Neuronal stem cell (in vitro differentiated cells): ENCODE measurements around the gene OSBPL1A.

Experiments used
- DNase-seq: peaks from one replicate; pipeline ENCODE4 v3.0.0-alpha.2; 2013; ENCODE audit warnings: low spot score
- H2AFZ ChIP-seq: one replicate; pipeline ENCODE4 v1.6.1; 2013; ENCODE audit warnings: mild to moderate bottlenecking, low read length, inconsistent platforms
- H2AK5ac ChIP-seq: 2 replicates; pipeline ENCODE4 v1.6.1; 2013; ENCODE audit warnings: low read depth, mild to moderate bottlenecking, inconsistent platforms, low read length, moderate library complexity, mixed read lengths
- H2BK120ac ChIP-seq: 2 replicates; pipeline ENCODE4 v1.6.1; 2013; ENCODE audit warnings: low read depth, mild to moderate bottlenecking, inconsistent platforms, low read length, moderate library complexity, mixed read lengths
- H2BK12ac ChIP-seq: one replicate; pipeline ENCODE4 v1.6.1; 2013; ENCODE audit warnings: low read length, inconsistent platforms
- H2BK15ac ChIP-seq: 2 replicates; pipeline ENCODE4 v1.6.1; 2013; ENCODE audit warnings: mild to moderate bottlenecking, low read length, inconsistent platforms, mixed read lengths
- H2BK5ac ChIP-seq: one replicate; pipeline ENCODE4 v1.6.1; 2013; ENCODE audit warnings: inconsistent platforms, mild to moderate bottlenecking, low read length, moderate library complexity
- H3K14ac ChIP-seq: one replicate; pipeline ENCODE4 v1.6.1; 2013; ENCODE audit warnings: low read length, inconsistent platforms
- H3K18ac ChIP-seq: 2 replicates; pipeline ENCODE4 v1.6.1; 2013; ENCODE audit warnings: low read length, inconsistent platforms
- H3K23ac ChIP-seq: 2 replicates; pipeline ENCODE4 v1.6.1; 2013; ENCODE audit warnings: low read depth, mild to moderate bottlenecking, mixed read lengths, low read length, inconsistent platforms; ENCODE audit not compliant: poor library complexity
- H3K27ac ChIP-seq: replicated peaks from 3 replicates; pipeline ENCODE4 v1.5.1; 2013; ENCODE audit warnings: low read length, inconsistent platforms
- H3K27me3 ChIP-seq, 3 experiments: 2 replicates each; pipeline ENCODE4 v1.6.1; 2013; ENCODE audit warnings: low read length in 3 of 3, mild to moderate bottlenecking in 2 of 3, inconsistent platforms in 1 of 3, low read depth in 1 of 3, mixed read lengths in 1 of 3, moderate library complexity in 1 of 3; ENCODE audit not compliant: control insufficient read depth in 3 of 3, insufficient read depth in 3 of 3
- H3K36me3 ChIP-seq, 2 donors: replicated peaks in 1 of 2; 2 replicates each; pipeline ENCODE4 v1.6.1; 2013; ENCODE audit warnings: low read length in 2 of 2; ENCODE audit not compliant: control insufficient read depth in 2 of 2, insufficient read depth in 2 of 2
- H3K4ac ChIP-seq: 2 replicates; pipeline ENCODE4 v1.6.1; 2013; ENCODE audit warnings: inconsistent platforms, mild to moderate bottlenecking, low read length, moderate library complexity
- H3K4me1 ChIP-seq, 2 donors: 1 replicate in 1 of 2; 2 replicates in 1 of 2; pipeline ENCODE4 v1.6.1; 2013; ENCODE audit warnings: low read length in 2 of 2, low read depth in 1 of 2; ENCODE audit not compliant: control insufficient read depth in 2 of 2, insufficient read depth in 1 of 2
- H3K4me2 ChIP-seq: one replicate; pipeline ENCODE4 v1.6.1; 2013; ENCODE audit warnings: mild to moderate bottlenecking, low read length, inconsistent platforms; ENCODE audit not compliant: insufficient read depth, poor library complexity, severe bottlenecking
- H3K4me3 ChIP-seq, 2 donors: 2 replicates each; pipeline ENCODE4 v1.5.1; 2013; ENCODE audit warnings: low read length in 2 of 2, mild to moderate bottlenecking in 2 of 2, inconsistent platforms in 1 of 2, moderate library complexity in 1 of 2
- H3K79me1 ChIP-seq: one replicate; pipeline ENCODE4 v1.6.1; 2013; ENCODE audit warnings: low read depth, mild to moderate bottlenecking, inconsistent platforms, low read length, moderate library complexity
- H3K9ac ChIP-seq: one replicate; pipeline ENCODE4 v1.6.1; 2013; ENCODE audit warnings: mild to moderate bottlenecking, low read depth, low read length, inconsistent platforms; ENCODE audit not compliant: poor library complexity
- H3K9me3 ChIP-seq, 2 donors: replicated peaks in 1 of 2; 2 replicates each; pipeline versions ENCODE3 to v1.6.1; 2013; ENCODE audit warnings: low read length in 2 of 2, mild to moderate bottlenecking in 2 of 2, inconsistent platforms in 1 of 2, low read depth in 1 of 2, mixed read lengths in 1 of 2, moderate library complexity in 1 of 2; ENCODE audit not compliant: control insufficient read depth in 2 of 2, insufficient read depth in 1 of 2
- H4K8ac ChIP-seq: one replicate; pipeline ENCODE4 v1.6.1; 2013; ENCODE audit warnings: low read depth, mild to moderate bottlenecking, inconsistent platforms, low read length, moderate library complexity
- H4K91ac ChIP-seq: one replicate; pipeline ENCODE4 v1.6.1; 2013; ENCODE audit warnings: low read length, low read depth, mild to moderate bottlenecking, inconsistent platforms; ENCODE audit not compliant: poor library complexity
- WGBS, 2 donors: extraction: QIAGEN DNeasy Blood & Tissue Kit; methylation state at CpG; one replicate each; pipeline ENCODE4 v1.1.7; 2013; ENCODE audit warnings: missing lambda C conversion rate in 2 of 2, mixed read lengths in 1 of 2; ENCODE audit not compliant: insufficient read length in 2 of 2, insufficient replicate concordance in 1 of 2; ENCODE audit errors: extremely low coverage in 2 of 2; 5-methylcytosine and 5-hydroxymethylcytosine counted together

The OSBPL1A gene

GRCh38 chr18:24230766-24231165 lies 166.9 kb downstream of the OSBPL1A start:
- Histone ChIP-seq H3K79me1 (no peaks in the 10 kb centered on the region), H3K9me3 (no peaks in the 10 kb centered on the region), H3K4me3 (no peak overlapping the region), H3K9ac (no peak overlapping the region), H3K4me1 (peaks cover 0 to 7% of the 10 kb centered on the region in 2 donors), H3K27me3 (no peaks in the 10 kb centered on the region), H3K27ac (no peak overlapping the region), H3K36me3 (peaks cover 4 to 61% of the 10 kb centered on the region in 2 donors), H2BK15ac (no peak overlapping the region), H2BK12ac (no peak overlapping the region), H3K14ac (no peak overlapping the region), H3K18ac (no peak overlapping the region), H3K4ac (no peak overlapping the region), H2AFZ (no peak overlapping the region), H4K8ac (no peak overlapping the region), H3K23ac (no peak overlapping the region), H2BK5ac (no peak overlapping the region), H2BK120ac (no peak overlapping the region), H2AK5ac (no peak overlapping the region), H4K91ac (no peak overlapping the region), H3K4me2 (no peak overlapping the region)
- whole genome bisulfite sequencing, 2 donors, result no CpG with 5 or more reads among the region's 5 CpGs
- no peak for DNase-seq

- no CpG with 5 or more reads among the region's 6 CpGs for WGBS, 2 donors
These were observed 169.0 kb downstream of the OSBPL1A start for GRCh38 chr18:24228667-24229041.

GRCh38 chr18:24227977-24228666 lies 169.5 kb downstream of the OSBPL1A start:
- Histone ChIP-seq H3K23ac (no peak overlapping the region), H4K8ac (no peak overlapping the region), H2AK5ac (no peak overlapping the region), H2BK5ac (no peak overlapping the region), H3K4me3 (no peak overlapping the region), H3K14ac (no peak overlapping the region), H2BK15ac (no peak overlapping the region), H3K9ac (no peak overlapping the region), H3K27me3 (no peaks in the 10 kb centered on the region), H3K4me1 (peaks cover 0 to 7% of the 10 kb centered on the region in 2 donors), H4K91ac (no peak overlapping the region), H3K4me2 (no peak overlapping the region), H2BK120ac (no peak overlapping the region), H3K18ac (no peak overlapping the region), H3K27ac (no peak overlapping the region), H3K79me1 (no peaks in the 10 kb centered on the region), H2AFZ (no peak overlapping the region), H2BK12ac (no peak overlapping the region), H3K4ac (no peak overlapping the region), H3K36me3 (peaks cover 2 to 58% of the 10 kb centered on the region in 2 donors), H3K9me3 (no peaks in the 10 kb centered on the region)
- DNase-seq, result no peak
- no CpG with 5 or more reads among the region's 12 CpGs for WGBS, 2 donors

More at GRCh38 chr18:24228667-24229041, 169.0 kb downstream of the OSBPL1A start:
- no peak overlapping the region for H3K18ac ChIP-seq
- peaks cover 0 to 7% of the 10 kb centered on the region in 2 donors for H3K4me1 ChIP-seq
- H3K27me3 ChIP-seq, result no peaks in the 10 kb centered on the region
- H3K9ac ChIP-seq, result no peak overlapping the region
- H3K4ac ChIP-seq, result no peak overlapping the region
- H2BK15ac ChIP-seq, result no peak overlapping the region
- H2BK120ac ChIP-seq, result no peak overlapping the region
- no peak for DNase-seq
- no peak overlapping the region for H4K91ac ChIP-seq
- no peak overlapping the region for H3K4me3 ChIP-seq
- no peaks in the 10 kb centered on the region for H3K9me3 ChIP-seq
- H3K4me2 ChIP-seq, result no peak overlapping the region
- H2AFZ ChIP-seq, result no peak overlapping the region
- no peak overlapping the region for H3K14ac ChIP-seq
- H2BK5ac ChIP-seq, result no peak overlapping the region
- no peak overlapping the region for H2AK5ac ChIP-seq
- no peak overlapping the region for H3K23ac ChIP-seq
- H3K27ac ChIP-seq, result no peak overlapping the region
- no peaks in the 10 kb centered on the region for H3K79me1 ChIP-seq
- H2BK12ac ChIP-seq, result no peak overlapping the region
- peaks cover 2 to 56% of the 10 kb centered on the region in 2 donors for H3K36me3 ChIP-seq
- H4K8ac ChIP-seq, result no peak overlapping the region

- Histone ChIP-seq H4K8ac (no peak overlapping the region), H3K23ac (no peak overlapping the region), H3K27ac (no peak overlapping the region), H2BK120ac (no peak overlapping the region), H3K36me3 (peaks cover 0 to 46% of the 10 kb centered on the region in 2 donors), H2AK5ac (no peak overlapping the region), H3K9me3 (no peaks in the 10 kb centered on the region), H3K27me3 (no peaks in the 10 kb centered on the region), H3K9ac (no peak overlapping the region), H3K4me2 (no peak overlapping the region), H3K4ac (no peak overlapping the region), H4K91ac (no peak overlapping the region), H2AFZ (no peak overlapping the region), H3K79me1 (no peaks in the 10 kb centered on the region), H3K14ac (no peak overlapping the region), H3K4me1 (peaks cover 3 to 4% of the 10 kb centered on the region in 2 donors), H2BK15ac (no peak overlapping the region), H3K4me3 (no peak overlapping the region), H2BK12ac (no peak overlapping the region), H2BK5ac (no peak overlapping the region), H3K18ac (no peak overlapping the region)
- WGBS, 2 donors, result no CpG with 5 or more reads among the region's 2 CpGs
- DNase-seq, result no peak
These were observed 177.3 kb downstream of the OSBPL1A start for GRCh38 chr18:24220318-24220688.
